Measurements from ENCODE around the gene TBC1D22A. TPM values are rescaled to one million over a fixed set of nuclear protein-coding genes. Genes with fewer than 3 reads are reported as not detected.

TBC1D22A gene
- total RNA-seq, 2 experiments from 2014 or later: 22.3 to 43.9 TPM

GRCh38 chr22:46727813-46728364 lies 34.6 kb upstream of the TBC1D22A start:
- intact Hi-C loops (cut with micrococcal nuclease; ENCODE audit: unreplicated experiment): no loop called here
- ChIA-PET POLR2A (no interaction called here), CTCF (ENCODE audit: unreplicated experiment) (no interaction called here)
- TF ChIP-seq CTCF (conservative IDR thresholded peaks at IDR 0.05; ENCODE audit: low read length) (no peak), EZH2phosphoT487 (IDR thresholded peaks at IDR 0.05; ENCODE audit: borderline replicate concordance, low read depth, low read length) (no peak)
- peaks cover 10% of the 10 kb centered on the region; the same call in 1 of the 2 replicates for H3K36me3 ChIP-seq (ENCODE audit: insufficient read depth, low read length)
- no peaks in the 10 kb centered on the region for H3K79me2 ChIP-seq (ENCODE audit: insufficient read depth, low read depth, low read length)
- DNase-seq (ENCODE audit: low spot score): no peak
- H3K27ac ChIP-seq (ENCODE audit: low read depth, low read length, poor library complexity, severe bottlenecking): no peak overlapping the region
- no peak overlapping the region for H3K4me2 ChIP-seq (ENCODE audit: low read length)
- H4K20me1 ChIP-seq (ENCODE audit: insufficient read depth, low read length): no peaks in the 10 kb centered on the region; the same call in 1 of the 2 replicates
- no TSS peak for BruUV-seq (replicated peaks)
- H3K9me2 ChIP-seq (ENCODE audit: insufficient read depth, low read length): no peaks in the 10 kb centered on the region
- no peak overlapping the region for H2AFZ ChIP-seq (ENCODE audit: low read length)
- H3K4me3 ChIP-seq (ENCODE audit: low read depth, low read length, poor library complexity, severe bottlenecking): no peak overlapping the region
- H3K4me1 ChIP-seq (ENCODE audit: insufficient read depth, low read length, poor library complexity, severe bottlenecking): peaks cover 15% of the 10 kb centered on the region
- no peaks in the 10 kb centered on the region for H3K9me3 ChIP-seq (ENCODE audit: low read length)

- H3K4me1 ChIP-seq (ENCODE audit: insufficient read depth, low read length, poor library complexity, severe bottlenecking): peaks cover 15% of the 10 kb centered on the region
- H3K9me3 ChIP-seq (ENCODE audit: low read length): no peaks in the 10 kb centered on the region
- no peak overlapping the region for H2AFZ ChIP-seq (ENCODE audit: low read length)
- no peak overlapping the region for H3K4me2 ChIP-seq (ENCODE audit: low read length)
- intact Hi-C loops (cut with micrococcal nuclease; ENCODE audit: unreplicated experiment): no loop called here
- ChIA-PET CTCF (ENCODE audit: unreplicated experiment) (no interaction called here), POLR2A (no interaction called here)
- no peak for TF ChIP-seq EZH2phosphoT487 (IDR thresholded peaks at IDR 0.05; ENCODE audit: borderline replicate concordance, low read depth, low read length)
- no peak for TF ChIP-seq CTCF (conservative IDR thresholded peaks at IDR 0.05; ENCODE audit: low read length)
- no peak overlapping the region for H3K27ac ChIP-seq (ENCODE audit: low read depth, low read length, poor library complexity, severe bottlenecking)
- DNase-seq (ENCODE audit: low spot score): no peak
- peaks cover 10% of the 10 kb centered on the region; the same call in 1 of the 2 replicates for H3K36me3 ChIP-seq (ENCODE audit: insufficient read depth, low read length)
- H3K9me2 ChIP-seq (ENCODE audit: insufficient read depth, low read length): no peaks in the 10 kb centered on the region
- BruUV-seq (replicated peaks): no TSS peak
- no peak overlapping the region for H3K4me3 ChIP-seq (ENCODE audit: low read depth, low read length, poor library complexity, severe bottlenecking)
- no peaks in the 10 kb centered on the region; the same call in 1 of the 2 replicates for H3K79me2 ChIP-seq (ENCODE audit: insufficient read depth, low read depth, low read length)
- H4K20me1 ChIP-seq (ENCODE audit: insufficient read depth, low read length): no peaks in the 10 kb centered on the region; the same call in 1 of the 2 replicates
These were observed 34.0 kb upstream of the TBC1D22A start for GRCh38 chr22:46728470-46728869.

- Histone ChIP-seq H4K20me1 (ENCODE audit: insufficient read depth, low read length) (peaks cover 13% of the 10 kb centered on the region), H3K4me2 (ENCODE audit: low read length) (no peak overlapping the region), H3K4me3 (ENCODE audit: low read depth, low read length, poor library complexity, severe bottlenecking) (no peak overlapping the region), H3K27ac (ENCODE audit: low read depth, low read length, poor library complexity, severe bottlenecking) (no peak overlapping the region), H3K9me2 (ENCODE audit: insufficient read depth, low read length) (no peaks in the 10 kb centered on the region), H3K4me1 (ENCODE audit: insufficient read depth, low read length, poor library complexity, severe bottlenecking) (peaks cover 33% of the 10 kb centered on the region), H3K9me3 (ENCODE audit: low read length) (no peaks in the 10 kb centered on the region), H3K36me3 (ENCODE audit: insufficient read depth, low read length) (peaks cover 10% of the 10 kb centered on the region; the same call in 1 of the 2 replicates), H2AFZ (ENCODE audit: low read length) (no peak overlapping the region), H3K79me2 (ENCODE audit: insufficient read depth, low read depth, low read length) (peaks cover 17% of the 10 kb centered on the region; the same call in 1 of the 2 replicates)
- BruUV-seq (replicated peaks): no TSS peak
- POLR2A ChIA-PET: interaction anchor here (0.7 kb wide), 1 partner anchor 590 kb away, joined by 5 read pairs; no protein-coding TSS in a partner anchor
- DNase-seq (ENCODE audit: low spot score): no peak
- CTCF ChIA-PET (ENCODE audit: unreplicated experiment): no interaction called here
- TF ChIP-seq EZH2phosphoT487 (IDR thresholded peaks at IDR 0.05; ENCODE audit: borderline replicate concordance, low read depth, low read length) (no peak), CTCF (conservative IDR thresholded peaks at IDR 0.05; ENCODE audit: low read length) (no peak)
- intact Hi-C loops (cut with micrococcal nuclease; ENCODE audit: unreplicated experiment): no loop called here
These were observed 31.7 kb upstream of the TBC1D22A start for GRCh38 chr22:46730568-46731245.

Measured in OCI-LY7 (cell line).